ENCODE data around the gene DIPK1A.

GRCh38 chr1:92833840-92834239 is 127.4 kb downstream of the DIPK1A start:
- no peak for TF ChIP-seq CTCF (IDR thresholded peaks at IDR 0.05)
- no peak for TF ChIP-seq ZFX (IDR thresholded peaks at IDR 0.05; ENCODE audit: borderline replicate concordance)
